Immature natural killer cell (primary cell): ENCODE data around the gene PSENEN. TPM values are rescaled to one million over a fixed set of nuclear protein-coding genes. Genes with fewer than 3 reads are reported as not detected.

Experiments
- DNase-seq, 3 donors: peaks; one replicate each; pipeline ENCODE4 v3.0.0; 2022; ENCODE audit warnings: mixed read lengths in 1 of 3
- H3K27ac Mint-ChIP-seq, 6 donors: one replicate each; pipeline ENCODE4 v1.8.0; 2020; ENCODE audit warnings: mixed read lengths in 6 of 6, mild to moderate bottlenecking in 5 of 6, inconsistent platforms in 4 of 6, moderate library complexity in 3 of 6
- H3K27me3 Mint-ChIP-seq, 3 donors: one replicate each; pipeline ENCODE4 v1.8.0; 2020 to 2021; ENCODE audit warnings: low read depth in 3 of 3, mild to moderate bottlenecking in 3 of 3, mixed read lengths in 3 of 3, moderate library complexity in 3 of 3, inconsistent platforms in 1 of 3
- H3K36me3 Mint-ChIP-seq, 3 donors: one replicate each; pipeline ENCODE4 v1.8.0; 2020; ENCODE audit warnings: mixed read lengths in 3 of 3, inconsistent platforms in 2 of 3, mild to moderate bottlenecking in 2 of 3
- H3K4me1 Mint-ChIP-seq, 2 donors: one replicate each; pipeline ENCODE4 v1.8.0; 2020; ENCODE audit warnings: inconsistent platforms in 2 of 2, mild to moderate bottlenecking in 2 of 2, mixed read lengths in 2 of 2, moderate library complexity in 1 of 2
- H3K4me3 Mint-ChIP-seq, 5 donors: one replicate each; pipeline ENCODE4 v1.8.0; 2020; ENCODE audit warnings: mild to moderate bottlenecking in 5 of 5, mixed read lengths in 5 of 5, inconsistent platforms in 3 of 5, moderate library complexity in 3 of 5
- H3K9me3 Mint-ChIP-seq, 6 donors: one replicate each; pipeline ENCODE4 v1.8.0; 2020; ENCODE audit warnings: mild to moderate bottlenecking in 6 of 6, mixed read lengths in 6 of 6, inconsistent platforms in 4 of 6, moderate library complexity in 3 of 6
- polyA plus RNA-seq, 3 donors: library from polyadenylated mRNA; unstranded; fragments of 300-500 nt; fragmentation: Illumina TruSeq; gene quantifications; one replicate each; pipeline ENCODE4 v1.2.3, GENCODE V29; 2021

Gene PSENEN
- polyA plus RNA-seq, 3 donors from 2014 or later, result 127 to 149 (median 129) TPM

DNA sequence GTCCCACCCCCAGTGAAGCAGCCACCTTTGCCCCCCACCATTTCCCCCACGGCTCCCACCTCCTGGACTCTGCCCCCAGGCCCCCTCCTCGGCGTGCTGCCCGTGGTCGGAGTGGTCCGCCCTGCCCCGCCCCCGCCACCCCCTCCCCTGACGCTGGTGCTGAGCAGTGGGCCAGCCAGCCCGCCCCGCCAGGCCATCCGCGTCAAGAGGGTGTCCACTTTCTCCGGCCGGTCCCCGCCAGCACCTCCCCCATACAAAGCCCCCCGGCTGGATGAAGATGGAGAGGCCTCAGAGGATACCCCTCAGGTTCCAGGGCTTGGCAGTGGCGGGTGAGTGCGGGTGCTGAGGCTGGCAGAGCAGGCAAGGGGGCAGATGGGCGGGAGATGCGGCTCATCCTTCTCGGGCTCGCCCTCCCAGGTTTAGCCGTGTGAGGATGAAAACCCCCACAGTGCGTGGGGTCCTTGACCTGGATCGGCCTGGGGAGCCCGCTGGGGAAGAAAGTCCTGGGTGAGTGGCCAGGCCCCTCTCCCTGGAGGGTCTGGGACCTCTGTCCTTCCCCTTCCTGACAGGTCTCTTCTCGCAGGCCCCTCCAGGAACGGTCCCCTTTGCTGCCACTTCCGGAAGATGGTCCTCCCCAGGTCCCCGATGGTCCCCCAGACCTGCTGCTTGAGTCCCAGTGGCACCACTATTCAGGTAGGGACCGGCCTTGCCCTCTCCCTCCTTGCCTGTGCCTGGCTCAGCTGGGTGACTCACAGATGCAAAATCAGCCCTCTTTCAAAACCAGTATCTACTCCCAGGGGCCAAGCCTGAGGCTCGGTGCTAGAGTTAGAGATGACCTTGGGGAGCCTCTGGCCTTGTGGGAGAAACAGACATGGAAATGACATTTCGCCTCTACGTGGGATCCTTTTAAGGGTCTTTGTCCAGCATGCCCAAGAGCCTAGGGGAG lies 12.0 kb upstream of the PSENEN start:
- DNase-seq, result no peak
- Mint-ChIP-seq H3K4me3 (no peak overlapping the region), H3K9me3 (no peaks in the 10 kb centered on the region), H3K36me3 (peaks cover 9 to 21% (median 9%) of the 10 kb centered on the region in 3 donors), H3K27ac (peak overlapping the region in 3 of 6 donors; percentile 16 to 64 (median 29)), H3K27me3 (peaks cover 0 to 3% (median 3%) of the 10 kb centered on the region in 3 donors), H3K4me1 (no peaks in the 10 kb centered on the region)

GRCh38 chr19:35734273-35734672 lies 11.2 kb upstream of the PSENEN start:
- no peak overlapping the region for H3K4me3 Mint-ChIP-seq

GRCh38 chr19:35734889-35735288 lies 10.6 kb upstream of the PSENEN start:
- H3K9me3 Mint-ChIP-seq, result no peaks in the 10 kb centered on the region
- peak overlapping the region in 3 of 6 donors; percentile 35 to 76 (median 40) for H3K27ac Mint-ChIP-seq
- no peak overlapping the region for H3K4me3 Mint-ChIP-seq
- peaks cover 5 to 16% (median 9%) of the 10 kb centered on the region in 3 donors for H3K36me3 Mint-ChIP-seq
- H3K27me3 Mint-ChIP-seq, result peaks cover 0 to 3% (median 3%) of the 10 kb centered on the region in 3 donors
- no peak for DNase-seq
- H3K4me1 Mint-ChIP-seq, result peaks cover 0 to 5% of the 10 kb centered on the region in 2 donors

More at GRCh38 chr19:35734273-35734672, 11.2 kb upstream of the PSENEN start:
- Mint-ChIP-seq H3K4me1 (peaks cover 0 to 3% of the 10 kb centered on the region in 2 donors), H3K36me3 (peaks cover 9 to 20% (median 9%) of the 10 kb centered on the region in 3 donors), H3K9me3 (no peaks in the 10 kb centered on the region), H3K27ac (peak overlapping the region in 5 of 6 donors; percentile 16 to 76 (median 64)), H3K27me3 (peaks cover 0 to 3% (median 3%) of the 10 kb centered on the region in 3 donors)
- DNase-seq, result no peak

DNA sequence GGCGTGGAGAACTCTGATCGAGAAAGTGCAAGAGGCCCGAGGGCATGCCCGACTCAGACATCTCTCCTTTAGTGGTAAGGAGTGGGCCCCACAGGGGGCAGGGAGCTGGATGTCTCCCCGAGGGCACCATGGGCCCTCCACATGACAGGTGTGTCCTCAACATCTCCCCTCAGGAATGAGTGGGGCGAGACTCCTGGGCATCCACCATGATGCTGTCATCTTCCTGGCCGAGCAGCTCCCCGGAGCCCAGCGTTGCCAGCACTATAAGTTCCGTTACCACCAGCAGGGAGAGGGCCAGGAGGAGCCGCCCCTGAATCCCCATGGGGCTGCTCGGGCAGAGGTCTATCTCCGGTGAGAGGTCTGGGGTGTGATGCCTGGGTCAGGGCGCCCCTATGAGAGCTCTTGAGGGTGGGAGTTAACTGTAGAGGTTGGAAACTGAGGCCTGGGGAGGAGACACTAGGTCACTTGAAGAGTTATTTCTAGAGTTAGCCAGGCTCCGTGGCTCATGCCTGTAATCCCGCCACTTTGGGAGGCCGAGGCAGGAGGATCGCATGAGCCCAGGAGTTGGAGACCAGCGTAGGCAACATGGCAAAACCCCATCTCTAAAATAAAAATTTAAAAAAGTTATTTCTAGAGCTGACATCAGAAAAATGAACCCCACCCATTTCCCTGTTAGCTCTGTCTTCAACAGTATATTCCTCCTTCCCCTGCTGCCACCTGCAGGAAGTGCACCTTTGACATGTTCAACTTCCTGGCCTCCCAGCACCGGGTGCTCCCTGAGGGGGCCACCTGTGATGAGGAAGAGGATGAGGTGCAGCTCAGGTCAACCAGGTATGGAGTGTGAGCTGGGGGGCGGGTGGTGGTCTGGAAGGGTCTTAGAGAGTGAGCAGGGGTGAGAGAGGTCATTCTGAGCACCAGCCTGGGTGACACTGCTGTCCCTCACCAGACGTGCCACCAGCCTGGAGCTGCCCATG lies 8.3 kb upstream of the PSENEN start:
- DNase-seq, result no peak
- Mint-ChIP-seq H3K27me3 (peaks cover 3 to 9% (median 7%) of the 10 kb centered on the region in 3 donors), H3K9me3 (no peaks in the 10 kb centered on the region), H3K27ac (no peak overlapping the region), H3K36me3 (peaks cover 0 to 11% (median under 1%) of the 10 kb centered on the region in 3 donors), H3K4me1 (peaks cover 14 to 17% of the 10 kb centered on the region in 2 donors), H3K4me3 (no peak overlapping the region)

GRCh38 chr19:35738021-35738886 lies 7.2 kb upstream of the PSENEN start:
- Mint-ChIP-seq H3K27ac (peak overlapping the region in 3 of 6 donors; percentile 28 to 48 (median 45)), H3K27me3 (peaks cover 6 to 9% (median 7%) of the 10 kb centered on the region in 3 donors), H3K4me3 (peak overlapping the region in 3 of 5 donors; percentile 30 to 94 (median 54)), H3K4me1 (peaks cover 21 to 25% of the 10 kb centered on the region in 2 donors), H3K36me3 (peaks cover 0 to 11% (median 5%) of the 10 kb centered on the region in 3 donors), H3K9me3 (no peaks in the 10 kb centered on the region)
- no peak for DNase-seq

DNA sequence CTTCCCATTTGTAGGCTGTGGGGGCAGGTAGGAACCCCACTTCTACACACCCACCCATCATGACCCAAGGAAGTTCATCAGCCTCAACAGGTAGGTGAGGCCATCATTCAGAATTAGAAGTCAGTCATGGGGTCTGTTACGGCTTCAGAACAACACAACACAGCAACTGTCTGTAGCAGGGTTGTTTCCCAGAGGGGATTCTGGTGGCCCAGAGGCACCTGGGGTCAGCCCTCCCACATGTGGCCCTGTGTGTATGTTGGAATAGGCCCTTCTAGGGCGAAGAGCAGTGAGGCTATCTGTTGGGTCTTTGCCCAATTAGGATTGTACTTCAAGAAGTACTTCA lies 6.6 kb upstream of the PSENEN start:
- Mint-ChIP-seq H3K4me1 (peaks cover 24 to 28% of the 10 kb centered on the region in 2 donors), H3K9me3 (no peaks in the 10 kb centered on the region), H3K36me3 (peaks cover 0 to 11% (median 5%) of the 10 kb centered on the region in 3 donors), H3K27ac (peak overlapping the region in 3 of 6 donors; percentile 28 to 48 (median 45)), H3K27me3 (peaks cover 6 to 9% (median 7%) of the 10 kb centered on the region in 3 donors), H3K4me3 (peak overlapping the region in 3 of 5 donors; percentile 30 to 94 (median 54))
- DNase-seq, result no peak

- peaks cover 0 to 7% (median 5%) of the 10 kb centered on the region in 3 donors for H3K36me3 Mint-ChIP-seq
- peak overlapping the region in 2 of 6 donors; percentile 34 to 45 for H3K27ac Mint-ChIP-seq
- no peaks in the 10 kb centered on the region for H3K9me3 Mint-ChIP-seq
- H3K4me3 Mint-ChIP-seq, result peak overlapping the region; percentile 49 to 97 (median 87)
- H3K27me3 Mint-ChIP-seq, result peaks cover 4 to 9% (median 6%) of the 10 kb centered on the region in 3 donors
- no peak for DNase-seq
- H3K4me1 Mint-ChIP-seq, result peaks cover 31 to 34% of the 10 kb centered on the region in 2 donors
Measured at GRCh38 chr19:35739275-35740107, 6.0 kb upstream of the PSENEN start.

GRCh38 chr19:35740108-35740422 lies 5.4 kb upstream of the PSENEN start:
- DNase-seq, result no peak
- Mint-ChIP-seq H3K4me1 (peaks cover 34 to 38% of the 10 kb centered on the region in 2 donors), H3K27me3 (peaks cover 7 to 12% (median 8%) of the 10 kb centered on the region in 3 donors), H3K36me3 (peaks cover 0 to 7% (median 5%) of the 10 kb centered on the region in 3 donors), H3K4me3 (peak overlapping the region; percentile 87 to 97 (median 94)), H3K27ac (peak overlapping the region in 3 of 6 donors; percentile 36 to 94 (median 90)), H3K9me3 (no peaks in the 10 kb centered on the region)

DNA sequence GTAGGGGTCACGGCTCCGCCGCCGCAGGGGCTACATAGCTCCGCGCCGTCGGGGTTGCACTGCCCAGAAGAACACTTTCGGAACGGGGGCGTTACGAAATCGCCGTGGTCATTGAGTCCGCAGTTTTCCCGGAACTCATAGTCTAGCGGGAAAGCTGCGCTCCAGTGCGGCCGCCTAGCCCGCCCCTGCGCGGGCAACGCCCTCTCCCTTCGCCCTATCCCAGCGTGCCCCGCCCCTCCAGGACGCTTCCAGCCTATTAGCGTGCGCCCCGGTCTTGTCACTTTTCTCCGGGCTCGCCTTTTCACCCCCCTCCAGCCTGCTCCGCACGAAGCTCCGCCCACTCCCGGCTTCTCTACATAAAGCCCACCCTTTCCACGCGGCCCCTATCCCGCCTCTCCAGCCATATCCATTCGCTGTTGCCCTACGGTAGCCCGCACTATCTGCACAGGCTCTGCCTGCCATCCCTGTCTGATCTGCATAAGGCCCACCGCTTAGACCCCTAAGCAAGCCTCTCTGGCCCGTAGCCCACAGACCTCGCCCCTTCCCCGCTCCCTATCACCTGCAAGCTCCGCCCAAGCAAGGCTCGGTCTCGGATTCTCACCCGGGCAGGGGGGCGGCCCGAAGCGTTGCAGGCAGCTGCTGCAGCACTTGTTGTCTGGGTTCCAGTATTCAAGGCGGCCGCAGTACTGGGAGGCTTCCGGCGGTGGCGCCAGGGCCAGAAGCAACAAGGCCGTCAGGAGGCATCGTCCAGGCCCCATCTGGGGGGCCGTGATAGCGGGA lies 4.8 kb upstream of the PSENEN start:
- Mint-ChIP-seq H3K4me3 (peak overlapping the region; percentile 87 to 97 (median 94)), H3K4me1 (peaks cover 39 to 42% of the 10 kb centered on the region in 2 donors), H3K9me3 (no peaks in the 10 kb centered on the region), H3K36me3 (peaks cover 0 to 5% (median 5%) of the 10 kb centered on the region in 3 donors), H3K27ac (peak overlapping the region; percentile 85 to 94 (median 91)), H3K27me3 (peaks cover 10 to 14% (median 13%) of the 10 kb centered on the region in 3 donors)
- DNase-seq, result peak; percentile 92 to 93 (median 92)

GRCh38 chr19:35741203-35741515 lies 4.3 kb upstream of the PSENEN start:
- H3K4me3 Mint-ChIP-seq, result peak overlapping the region; percentile 87 to 98 (median 94)
- H3K9me3 Mint-ChIP-seq, result no peaks in the 10 kb centered on the region
- DNase-seq, result no peak
- peaks cover 0 to 5% (median 3%) of the 10 kb centered on the region in 3 donors for H3K36me3 Mint-ChIP-seq
- H3K27me3 Mint-ChIP-seq, result peaks cover 10 to 14% (median 13%) of the 10 kb centered on the region in 3 donors
- peaks cover 44 to 48% of the 10 kb centered on the region in 2 donors for H3K4me1 Mint-ChIP-seq
- H3K27ac Mint-ChIP-seq, result peak overlapping the region; percentile 85 to 95 (median 93)

GRCh38 chr19:35742121-35742724 lies 3.2 kb upstream of the PSENEN start, which contains the start of gene IGFLR1:
Gene IGFLR1, minus strand, starts transcription at chr19:35742452. Its CDS starts 1,272 bp downstream, at chr19:35741180.
- H3K4me1 Mint-ChIP-seq, result peaks cover 52 to 54% of the 10 kb centered on the region in 2 donors
- peak within 1 kb of the TSS; percentile 87 to 98 (median 92) for H3K4me3 Mint-ChIP-seq
- H3K9me3 Mint-ChIP-seq, result no peaks in the 10 kb centered on the region
- H3K27ac Mint-ChIP-seq, result peak within 1 kb of the TSS; percentile 90 to 98 (median 95)
- H3K36me3 Mint-ChIP-seq, result peaks cover 0 to 5% (median 0%) of the 10 kb centered on the region in 3 donors
- H3K27me3 Mint-ChIP-seq, result peaks cover 10 to 14% (median 13%) of the 10 kb centered on the region in 3 donors
- DNase-seq, result peak; percentile 62 to 65 (median 63)
